ENCODE data around the gene PSMD9. TPM values are rescaled to one million over a fixed set of nuclear protein-coding genes. Genes with fewer than 3 reads are reported as not detected.

PSMD9 gene
- total and polyA plus RNA-seq, 2 experiments from 2014 or later = 32.7 to 36.3 TPM

DNA sequence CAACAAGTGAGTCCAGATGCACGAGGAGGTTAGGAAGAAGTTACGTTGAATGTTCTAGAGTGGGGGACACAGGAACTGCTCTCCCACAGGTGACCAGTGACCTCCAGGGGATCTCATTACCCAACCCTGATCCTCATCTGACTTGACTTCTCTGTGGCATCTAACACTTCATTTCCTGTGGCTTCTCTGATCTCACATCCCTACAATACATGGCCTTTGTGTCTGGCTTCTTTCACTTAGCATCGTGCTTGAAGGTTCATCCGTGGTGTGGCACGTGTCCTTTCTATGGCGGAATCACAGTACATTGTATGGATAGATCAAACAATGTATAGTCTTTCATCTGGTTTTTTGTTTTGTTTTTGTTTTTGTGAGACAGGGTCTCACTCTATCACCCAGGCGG is 49.1 kb downstream of the PSMD9 start:
- H3K4me1 Mint-ChIP-seq = peaks cover 19% of the 10 kb centered on the region
- H3K27ac Mint-ChIP-seq = no peak overlapping the region
- no peak overlapping the region for H3K4me3 ChIP-seq
- TF ChIP-seq, protein P1, sequence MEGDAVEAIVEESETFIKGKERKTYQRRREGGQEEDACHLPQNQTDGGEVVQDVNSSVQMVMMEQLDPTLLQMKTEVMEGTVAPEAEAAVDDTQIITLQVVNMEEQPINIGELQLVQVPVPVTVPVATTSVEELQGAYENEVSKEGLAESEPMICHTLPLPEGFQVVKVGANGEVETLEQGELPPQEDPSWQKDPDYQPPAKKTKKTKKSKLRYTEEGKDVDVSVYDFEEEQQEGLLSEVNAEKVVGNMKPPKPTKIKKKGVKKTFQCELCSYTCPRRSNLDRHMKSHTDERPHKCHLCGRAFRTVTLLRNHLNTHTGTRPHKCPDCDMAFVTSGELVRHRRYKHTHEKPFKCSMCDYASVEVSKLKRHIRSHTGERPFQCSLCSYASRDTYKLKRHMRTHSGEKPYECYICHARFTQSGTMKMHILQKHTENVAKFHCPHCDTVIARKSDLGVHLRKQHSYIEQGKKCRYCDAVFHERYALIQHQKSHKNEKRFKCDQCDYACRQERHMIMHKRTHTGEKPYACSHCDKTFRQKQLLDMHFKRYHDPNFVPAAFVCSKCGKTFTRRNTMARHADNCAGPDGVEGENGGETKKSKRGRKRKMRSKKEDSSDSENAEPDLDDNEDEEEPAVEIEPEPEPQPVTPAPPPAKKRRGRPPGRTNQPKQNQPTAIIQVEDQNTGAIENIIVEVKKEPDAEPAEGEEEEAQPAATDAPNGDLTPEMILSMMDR (conservative IDR thresholded peaks at IDR 0.05; ENCODE audit: low read depth in 2 of 2) = no peak
- TF ChIP-seq, protein P2, sequence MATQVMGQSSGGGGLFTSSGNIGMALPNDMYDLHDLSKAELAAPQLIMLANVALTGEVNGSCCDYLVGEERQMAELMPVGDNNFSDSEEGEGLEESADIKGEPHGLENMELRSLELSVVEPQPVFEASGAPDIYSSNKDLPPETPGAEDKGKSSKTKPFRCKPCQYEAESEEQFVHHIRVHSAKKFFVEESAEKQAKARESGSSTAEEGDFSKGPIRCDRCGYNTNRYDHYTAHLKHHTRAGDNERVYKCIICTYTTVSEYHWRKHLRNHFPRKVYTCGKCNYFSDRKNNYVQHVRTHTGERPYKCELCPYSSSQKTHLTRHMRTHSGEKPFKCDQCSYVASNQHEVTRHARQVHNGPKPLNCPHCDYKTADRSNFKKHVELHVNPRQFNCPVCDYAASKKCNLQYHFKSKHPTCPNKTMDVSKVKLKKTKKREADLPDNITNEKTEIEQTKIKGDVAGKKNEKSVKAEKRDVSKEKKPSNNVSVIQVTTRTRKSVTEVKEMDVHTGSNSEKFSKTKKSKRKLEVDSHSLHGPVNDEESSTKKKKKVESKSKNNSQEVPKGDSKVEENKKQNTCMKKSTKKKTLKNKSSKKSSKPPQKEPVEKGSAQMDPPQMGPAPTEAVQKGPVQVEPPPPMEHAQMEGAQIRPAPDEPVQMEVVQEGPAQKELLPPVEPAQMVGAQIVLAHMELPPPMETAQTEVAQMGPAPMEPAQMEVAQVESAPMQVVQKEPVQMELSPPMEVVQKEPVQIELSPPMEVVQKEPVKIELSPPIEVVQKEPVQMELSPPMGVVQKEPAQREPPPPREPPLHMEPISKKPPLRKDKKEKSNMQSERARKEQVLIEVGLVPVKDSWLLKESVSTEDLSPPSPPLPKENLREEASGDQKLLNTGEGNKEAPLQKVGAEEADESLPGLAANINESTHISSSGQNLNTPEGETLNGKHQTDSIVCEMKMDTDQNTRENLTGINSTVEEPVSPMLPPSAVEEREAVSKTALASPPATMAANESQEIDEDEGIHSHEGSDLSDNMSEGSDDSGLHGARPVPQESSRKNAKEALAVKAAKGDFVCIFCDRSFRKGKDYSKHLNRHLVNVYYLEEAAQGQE (IDR thresholded peaks at IDR 0.05; ENCODE audit: unreplicated experiment) = no peak
- TF ChIP-seq, protein P3, sequence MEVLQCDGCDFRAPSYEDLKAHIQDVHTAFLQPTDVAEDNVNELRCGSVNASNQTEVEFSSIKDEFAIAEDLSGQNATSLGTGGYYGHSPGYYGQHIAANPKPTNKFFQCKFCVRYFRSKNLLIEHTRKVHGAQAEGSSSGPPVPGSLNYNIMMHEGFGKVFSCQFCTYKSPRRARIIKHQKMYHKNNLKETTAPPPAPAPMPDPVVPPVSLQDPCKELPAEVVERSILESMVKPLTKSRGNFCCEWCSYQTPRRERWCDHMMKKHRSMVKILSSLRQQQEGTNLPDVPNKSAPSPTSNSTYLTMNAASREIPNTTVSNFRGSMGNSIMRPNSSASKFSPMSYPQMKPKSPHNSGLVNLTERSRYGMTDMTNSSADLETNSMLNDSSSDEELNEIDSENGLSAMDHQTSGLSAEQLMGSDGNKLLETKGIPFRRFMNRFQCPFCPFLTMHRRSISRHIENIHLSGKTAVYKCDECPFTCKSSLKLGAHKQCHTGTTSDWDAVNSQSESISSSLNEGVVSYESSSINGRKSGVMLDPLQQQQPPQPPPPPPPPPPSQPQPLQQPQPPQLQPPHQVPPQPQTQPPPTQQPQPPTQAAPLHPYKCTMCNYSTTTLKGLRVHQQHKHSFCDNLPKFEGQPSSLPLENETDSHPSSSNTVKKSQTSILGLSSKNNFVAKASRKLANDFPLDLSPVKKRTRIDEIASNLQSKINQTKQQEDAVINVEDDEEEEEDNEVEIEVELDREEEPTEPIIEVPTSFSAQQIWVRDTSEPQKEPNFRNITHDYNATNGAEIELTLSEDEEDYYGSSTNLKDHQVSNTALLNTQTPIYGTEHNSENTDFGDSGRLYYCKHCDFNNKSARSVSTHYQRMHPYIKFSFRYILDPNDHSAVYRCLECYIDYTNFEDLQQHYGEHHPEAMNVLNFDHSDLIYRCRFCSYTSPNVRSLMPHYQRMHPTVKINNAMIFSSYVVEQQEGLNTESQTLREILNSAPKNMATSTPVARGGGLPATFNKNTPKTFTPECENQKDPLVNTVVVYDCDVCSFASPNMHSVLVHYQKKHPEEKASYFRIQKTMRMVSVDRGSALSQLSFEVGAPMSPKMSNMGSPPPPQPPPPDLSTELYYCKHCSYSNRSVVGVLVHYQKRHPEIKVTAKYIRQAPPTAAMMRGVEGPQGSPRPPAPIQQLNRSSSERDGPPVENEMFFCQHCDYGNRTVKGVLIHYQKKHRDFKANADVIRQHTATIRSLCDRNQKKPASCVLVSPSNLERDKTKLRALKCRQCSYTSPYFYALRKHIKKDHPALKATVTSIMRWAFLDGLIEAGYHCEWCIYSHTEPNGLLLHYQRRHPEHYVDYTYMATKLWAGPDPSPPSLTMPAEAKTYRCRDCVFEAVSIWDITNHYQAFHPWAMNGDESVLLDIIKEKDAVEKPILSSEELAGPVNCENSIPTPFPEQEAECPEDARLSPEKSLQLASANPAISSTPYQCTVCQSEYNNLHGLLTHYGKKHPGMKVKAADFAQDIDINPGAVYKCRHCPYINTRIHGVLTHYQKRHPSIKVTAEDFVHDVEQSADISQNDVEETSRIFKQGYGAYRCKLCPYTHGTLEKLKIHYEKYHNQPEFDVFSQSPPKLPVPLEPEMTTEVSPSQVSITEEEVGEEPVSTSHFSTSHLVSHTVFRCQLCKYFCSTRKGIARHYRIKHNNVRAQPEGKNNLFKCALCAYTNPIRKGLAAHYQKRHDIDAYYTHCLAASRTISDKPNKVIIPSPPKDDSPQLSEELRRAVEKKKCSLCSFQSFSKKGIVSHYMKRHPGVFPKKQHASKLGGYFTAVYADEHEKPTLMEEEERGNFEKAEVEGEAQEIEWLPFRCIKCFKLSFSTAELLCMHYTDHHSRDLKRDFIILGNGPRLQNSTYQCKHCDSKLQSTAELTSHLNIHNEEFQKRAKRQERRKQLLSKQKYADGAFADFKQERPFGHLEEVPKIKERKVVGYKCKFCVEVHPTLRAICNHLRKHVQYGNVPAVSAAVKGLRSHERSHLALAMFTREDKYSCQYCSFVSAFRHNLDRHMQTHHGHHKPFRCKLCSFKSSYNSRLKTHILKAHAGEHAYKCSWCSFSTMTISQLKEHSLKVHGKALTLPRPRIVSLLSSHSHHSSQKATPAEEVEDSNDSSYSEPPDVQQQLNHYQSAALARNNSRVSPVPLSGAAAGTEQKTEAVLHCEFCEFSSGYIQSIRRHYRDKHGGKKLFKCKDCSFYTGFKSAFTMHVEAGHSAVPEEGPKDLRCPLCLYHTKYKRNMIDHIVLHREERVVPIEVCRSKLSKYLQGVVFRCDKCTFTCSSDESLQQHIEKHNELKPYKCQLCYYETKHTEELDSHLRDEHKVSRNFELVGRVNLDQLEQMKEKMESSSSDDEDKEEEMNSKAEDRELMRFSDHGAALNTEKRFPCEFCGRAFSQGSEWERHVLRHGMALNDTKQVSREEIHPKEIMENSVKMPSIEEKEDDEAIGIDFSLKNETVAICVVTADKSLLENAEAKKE (CRISPR knock-in tag; IDR thresholded peaks at IDR 0.05) = no peak
- TF ChIP-seq NANOG (IDR thresholded peaks at IDR 0.05; ENCODE audit: borderline replicate concordance) = no peak
- TF ChIP-seq CREB1 (CRISPR knock-in tag; IDR thresholded peaks at IDR 0.05; ENCODE audit: low read depth) = no peak
- no peak for TF ChIP-seq ZNF114 (CRISPR knock-in tag; IDR thresholded peaks at IDR 0.05)
- TF ChIP-seq EZH2phosphoT487 (IDR thresholded peaks at IDR 0.05; ENCODE audit: unreplicated experiment) = no peak
- no peak for TF ChIP-seq ZNF331 (CRISPR knock-in tag; IDR thresholded peaks at IDR 0.05; ENCODE audit: low read depth)
- no peak for TF ChIP-seq EZH2 (IDR thresholded peaks at IDR 0.05; ENCODE audit: low read depth, unreplicated experiment)
- no peak for TF ChIP-seq STAT1 (IDR thresholded peaks at IDR 0.05; ENCODE audit: unreplicated experiment)
- no peak for TF ChIP-seq JUNB (IDR thresholded peaks at IDR 0.05; ENCODE audit: unreplicated experiment)
- no peak for TF ChIP-seq POLR2AphosphoS5 (IDR thresholded peaks at IDR 0.05; ENCODE audit: low read depth)
- TF ChIP-seq, protein P4, sequence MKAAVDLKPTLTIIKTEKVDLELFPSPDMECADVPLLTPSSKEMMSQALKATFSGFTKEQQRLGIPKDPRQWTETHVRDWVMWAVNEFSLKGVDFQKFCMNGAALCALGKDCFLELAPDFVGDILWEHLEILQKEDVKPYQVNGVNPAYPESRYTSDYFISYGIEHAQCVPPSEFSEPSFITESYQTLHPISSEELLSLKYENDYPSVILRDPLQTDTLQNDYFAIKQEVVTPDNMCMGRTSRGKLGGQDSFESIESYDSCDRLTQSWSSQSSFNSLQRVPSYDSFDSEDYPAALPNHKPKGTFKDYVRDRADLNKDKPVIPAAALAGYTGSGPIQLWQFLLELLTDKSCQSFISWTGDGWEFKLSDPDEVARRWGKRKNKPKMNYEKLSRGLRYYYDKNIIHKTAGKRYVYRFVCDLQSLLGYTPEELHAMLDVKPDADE (IDR thresholded peaks at IDR 0.05) = no peak
- H3K27me3 Mint-ChIP-seq (ENCODE audit: insufficient read depth, low read depth, poor library complexity) = no peaks in the 10 kb centered on the region
- no peak for DNase-seq (ENCODE audit: low spot score)
- H3K36me3 Mint-ChIP-seq (ENCODE audit: low read depth) = 0 out of 3 replicates have a peak, but pooled peaks cover 4% of the 10 kb centered on the region
- H3K4me3 Mint-ChIP-seq = no peak overlapping the region
- peaks cover 9% of the 10 kb centered on the region for H3K4me1 ChIP-seq (ENCODE audit: insufficient read depth)
- no peaks in the 10 kb centered on the region for H3K9me2 ChIP-seq (ENCODE audit: insufficient read depth)
- no peaks in the 10 kb centered on the region for H3F3A ChIP-seq (replicated peaks; ENCODE audit: low read depth)
- H3K79me2 ChIP-seq (replicated peaks; ENCODE audit: insufficient read depth) = no peaks in the 10 kb centered on the region
- no peaks in the 10 kb centered on the region; the same call in 1 of the 2 replicates for H3K36me3 ChIP-seq (ENCODE audit: insufficient read depth)
- no peaks in the 10 kb centered on the region; the same call in 2 of the 3 replicates for H3K9me3 Mint-ChIP-seq
- H4K20me1 ChIP-seq (replicated peaks; ENCODE audit: insufficient read depth) = no peaks in the 10 kb centered on the region
- no peak overlapping the region for H2AFZ ChIP-seq
- no peak overlapping the region for H3K27ac ChIP-seq (ENCODE audit: low read depth)
- no peak for ATAC-seq
- no peaks in the 10 kb centered on the region for H3K27me3 ChIP-seq (ENCODE audit: insufficient read depth)
- H3K4me2 ChIP-seq = no peak overlapping the region

All from GM23338 (cell line).